Measurements from ENCODE around the gene ZNF124.
"Not testable (repeated sequence)": the region's sequence is repeated elsewhere in the genome, so short reads cannot be mapped to it uniquely, and the experiment has no call there.

Gene ZNF124

GRCh38 chr1:247171443-247171842 is 377 bp downstream of the ZNF124 start:
- not testable (repeated sequence) for DNase-seq

GRCh38 chr1:247165674-247166073 is 6.1 kb downstream of the ZNF124 start:
- no peak for DNase-seq

- DNase-seq, result no peak
Measured at GRCh38 chr1:247164694-247165093, 7.1 kb downstream of the ZNF124 start.

GRCh38 chr1:247156787-247157232 is 15.0 kb downstream of the ZNF124 start:
- DNase-seq, result no peak

- no peak for DNase-seq
Measured at GRCh38 chr1:247147781-247148180, 24.0 kb downstream of the ZNF124 start.

- not testable (repeated sequence) for DNase-seq
Measured at GRCh38 chr1:247147120-247147519, 24.7 kb downstream of the ZNF124 start.

- no peak for DNase-seq
Measured at GRCh38 chr1:247146671-247147070, 25.1 kb downstream of the ZNF124 start.

- no peak for DNase-seq
Measured at GRCh38 chr1:247145279-247145678, 26.5 kb downstream of the ZNF124 start.

GRCh38 chr1:247139557-247139956 is 32.3 kb downstream of the ZNF124 start:
- DNase-seq, result not testable (repeated sequence)

GRCh38 chr1:247131236-247131635 is 40.6 kb downstream of the ZNF124 start:
- DNase-seq, result no peak

- DNase-seq, result not testable (repeated sequence)
Measured at GRCh38 chr1:247127519-247128282, 44.1 kb downstream of the ZNF124 start.

GRCh38 chr1:247126601-247127000 is 45.2 kb downstream of the ZNF124 start:
- not testable (repeated sequence) for DNase-seq

- DNase-seq, result not testable (repeated sequence)
Measured at GRCh38 chr1:247126166-247126565, 45.7 kb downstream of the ZNF124 start.

GRCh38 chr1:247121382-247121781 is 50.4 kb downstream of the ZNF124 start:
- DNase-seq, result no peak

- not testable (repeated sequence) for DNase-seq
Measured at GRCh38 chr1:247120408-247120668, 51.5 kb downstream of the ZNF124 start.

GRCh38 chr1:247119600-247120407 is 52.0 kb downstream of the ZNF124 start:
- DNase-seq, result no peak

- DNase-seq, result no peak
Measured at GRCh38 chr1:247118946-247119446, 52.8 kb downstream of the ZNF124 start.

GRCh38 chr1:247115545-247115944 is 56.3 kb downstream of the ZNF124 start:
- no peak for DNase-seq

GRCh38 chr1:247115141-247115510 is 56.7 kb downstream of the ZNF124 start:
- DNase-seq, result no peak

- no peak for DNase-seq
Measured at GRCh38 chr1:247114351-247115140, 57.3 kb downstream of the ZNF124 start.

GRCh38 chr1:247113733-247114271 is 58.0 kb downstream of the ZNF124 start:
- DNase-seq, result no peak

- no peak for DNase-seq
Measured at GRCh38 chr1:247113094-247113497, 58.7 kb downstream of the ZNF124 start.

GRCh38 chr1:247112479-247112781 is 59.4 kb downstream of the ZNF124 start:
- DNase-seq, result no peak

All from NCI-H187 (cell line).